ENCODE measurements around the gene GPC6. TPM values are rescaled to one million over a fixed set of nuclear protein-coding genes. Genes with fewer than 3 reads are reported as not detected.

GPC6 gene
- total and polyA plus RNA-seq, 4 donors: 5.9 to 29.1 (median 18.2) TPM

DNA sequence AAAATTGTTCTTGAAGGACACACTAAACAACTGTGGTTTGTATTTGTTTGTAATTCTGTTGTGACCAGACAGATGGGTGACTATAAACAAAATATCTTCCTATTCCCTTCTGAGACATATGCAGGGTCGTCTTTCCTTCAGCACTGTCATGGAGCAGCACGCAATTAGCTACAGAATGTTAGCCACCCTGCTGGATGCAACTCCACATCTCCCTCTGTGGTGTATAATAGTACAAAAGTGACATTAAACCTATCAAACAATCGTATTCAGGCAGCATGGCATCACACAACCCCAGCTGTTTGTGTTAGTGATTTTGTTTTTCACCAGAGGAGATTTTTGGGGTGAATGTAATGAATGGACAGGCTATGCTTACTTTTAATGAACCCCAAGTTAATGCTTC is 146.2 kb downstream of the GPC6 start:
- Histone ChIP-seq H3K36me3 (ENCODE audit: control insufficient read depth in 4 of 4, insufficient read depth in 3 of 4, low read depth in 1 of 4, low read length in 3 of 4) (no peaks in the 10 kb centered on the region), H3K27ac (ENCODE audit: low read depth in 1 of 2, low read length in 2 of 2) (no peak overlapping the region), H3K9ac (ENCODE audit: low read depth in 1 of 2, low read length in 2 of 2) (no peak overlapping the region), H3K4me1 (ENCODE audit: control insufficient read depth in 4 of 4, insufficient read depth in 4 of 4, low read length in 3 of 4) (no peaks in the 10 kb centered on the region), H3K9me3 (ENCODE audit: control insufficient read depth in 4 of 4, low read length in 3 of 4) (no peaks in the 10 kb centered on the region), H3K27me3 (ENCODE audit: control insufficient read depth in 4 of 4, insufficient read depth in 4 of 4, low read length in 3 of 4) (no peaks in the 10 kb centered on the region), H3K4me3 (ENCODE audit: low read depth in 1 of 3, low read length in 3 of 3) (no peak overlapping the region)
- TF ChIP-seq, protein P1, sequence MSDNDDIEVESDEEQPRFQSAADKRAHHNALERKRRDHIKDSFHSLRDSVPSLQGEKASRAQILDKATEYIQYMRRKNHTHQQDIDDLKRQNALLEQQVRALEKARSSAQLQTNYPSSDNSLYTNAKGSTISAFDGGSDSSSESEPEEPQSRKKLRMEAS (IDR thresholded peaks at IDR 0.05): no peak
- TF ChIP-seq TAF1 (conservative IDR thresholded peaks at IDR 0.05): no peak
- TF ChIP-seq HNF4G (IDR thresholded peaks at IDR 0.05): no peak
- TF ChIP-seq, protein P2, sequence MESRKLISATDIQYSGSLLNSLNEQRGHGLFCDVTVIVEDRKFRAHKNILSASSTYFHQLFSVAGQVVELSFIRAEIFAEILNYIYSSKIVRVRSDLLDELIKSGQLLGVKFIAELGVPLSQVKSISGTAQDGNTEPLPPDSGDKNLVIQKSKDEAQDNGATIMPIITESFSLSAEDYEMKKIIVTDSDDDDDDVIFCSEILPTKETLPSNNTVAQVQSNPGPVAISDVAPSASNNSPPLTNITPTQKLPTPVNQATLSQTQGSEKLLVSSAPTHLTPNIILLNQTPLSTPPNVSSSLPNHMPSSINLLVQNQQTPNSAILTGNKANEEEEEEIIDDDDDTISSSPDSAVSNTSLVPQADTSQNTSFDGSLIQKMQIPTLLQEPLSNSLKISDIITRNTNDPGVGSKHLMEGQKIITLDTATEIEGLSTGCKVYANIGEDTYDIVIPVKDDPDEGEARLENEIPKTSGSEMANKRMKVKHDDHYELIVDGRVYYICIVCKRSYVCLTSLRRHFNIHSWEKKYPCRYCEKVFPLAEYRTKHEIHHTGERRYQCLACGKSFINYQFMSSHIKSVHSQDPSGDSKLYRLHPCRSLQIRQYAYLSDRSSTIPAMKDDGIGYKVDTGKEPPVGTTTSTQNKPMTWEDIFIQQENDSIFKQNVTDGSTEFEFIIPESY (IDR thresholded peaks at IDR 0.05): no peak
- TF ChIP-seq, protein P3, sequence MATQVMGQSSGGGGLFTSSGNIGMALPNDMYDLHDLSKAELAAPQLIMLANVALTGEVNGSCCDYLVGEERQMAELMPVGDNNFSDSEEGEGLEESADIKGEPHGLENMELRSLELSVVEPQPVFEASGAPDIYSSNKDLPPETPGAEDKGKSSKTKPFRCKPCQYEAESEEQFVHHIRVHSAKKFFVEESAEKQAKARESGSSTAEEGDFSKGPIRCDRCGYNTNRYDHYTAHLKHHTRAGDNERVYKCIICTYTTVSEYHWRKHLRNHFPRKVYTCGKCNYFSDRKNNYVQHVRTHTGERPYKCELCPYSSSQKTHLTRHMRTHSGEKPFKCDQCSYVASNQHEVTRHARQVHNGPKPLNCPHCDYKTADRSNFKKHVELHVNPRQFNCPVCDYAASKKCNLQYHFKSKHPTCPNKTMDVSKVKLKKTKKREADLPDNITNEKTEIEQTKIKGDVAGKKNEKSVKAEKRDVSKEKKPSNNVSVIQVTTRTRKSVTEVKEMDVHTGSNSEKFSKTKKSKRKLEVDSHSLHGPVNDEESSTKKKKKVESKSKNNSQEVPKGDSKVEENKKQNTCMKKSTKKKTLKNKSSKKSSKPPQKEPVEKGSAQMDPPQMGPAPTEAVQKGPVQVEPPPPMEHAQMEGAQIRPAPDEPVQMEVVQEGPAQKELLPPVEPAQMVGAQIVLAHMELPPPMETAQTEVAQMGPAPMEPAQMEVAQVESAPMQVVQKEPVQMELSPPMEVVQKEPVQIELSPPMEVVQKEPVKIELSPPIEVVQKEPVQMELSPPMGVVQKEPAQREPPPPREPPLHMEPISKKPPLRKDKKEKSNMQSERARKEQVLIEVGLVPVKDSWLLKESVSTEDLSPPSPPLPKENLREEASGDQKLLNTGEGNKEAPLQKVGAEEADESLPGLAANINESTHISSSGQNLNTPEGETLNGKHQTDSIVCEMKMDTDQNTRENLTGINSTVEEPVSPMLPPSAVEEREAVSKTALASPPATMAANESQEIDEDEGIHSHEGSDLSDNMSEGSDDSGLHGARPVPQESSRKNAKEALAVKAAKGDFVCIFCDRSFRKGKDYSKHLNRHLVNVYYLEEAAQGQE (IDR thresholded peaks at IDR 0.05): no peak
- no peak for DNase-seq (ENCODE audit: low spot score)
- WGBS: 81% methylated on average over 3 of the region's 3 CpGs

DNA sequence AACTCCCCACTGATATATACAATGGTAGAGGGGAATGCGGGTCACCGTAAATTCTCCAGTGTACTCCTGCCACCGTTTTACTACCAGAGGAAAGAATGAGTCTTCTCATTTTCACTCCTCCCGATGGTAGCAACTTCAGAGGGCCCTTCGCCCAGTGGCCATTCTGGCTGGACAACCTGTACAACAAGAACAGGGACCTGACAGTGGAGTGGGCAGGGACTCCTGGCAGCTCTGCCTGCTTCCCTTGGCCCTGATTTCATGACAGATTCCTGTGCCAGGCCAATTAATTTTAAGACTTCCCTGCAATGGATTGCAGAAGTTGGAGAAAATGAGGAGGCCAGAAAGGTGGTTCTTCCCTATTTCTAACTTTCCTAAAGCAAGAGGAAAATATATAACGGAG is 148.9 kb downstream of the GPC6 start:
- Histone ChIP-seq H3K9me3 (ENCODE audit: control insufficient read depth in 4 of 4, low read length in 3 of 4) (no peaks in the 10 kb centered on the region), H3K4me1 (ENCODE audit: control insufficient read depth in 4 of 4, insufficient read depth in 4 of 4, low read length in 3 of 4) (peaks cover 0 to 2% (median 0%) of the 10 kb centered on the region in 4 donors), H3K27ac (ENCODE audit: low read depth in 1 of 2, low read length in 2 of 2) (no peak overlapping the region), H3K36me3 (ENCODE audit: control insufficient read depth in 4 of 4, insufficient read depth in 3 of 4, low read depth in 1 of 4, low read length in 3 of 4) (no peaks in the 10 kb centered on the region), H3K4me3 (ENCODE audit: low read depth in 1 of 3, low read length in 3 of 3) (no peak overlapping the region), H3K27me3 (ENCODE audit: control insufficient read depth in 4 of 4, insufficient read depth in 4 of 4, low read length in 3 of 4) (no peaks in the 10 kb centered on the region), H3K9ac (ENCODE audit: low read depth in 1 of 2, low read length in 2 of 2) (no peak overlapping the region)
- TF ChIP-seq YY1 (IDR thresholded peaks at IDR 0.05): no peak
- TF ChIP-seq, protein P1 (IDR thresholded peaks at IDR 0.05): no peak
- TF ChIP-seq EGR1 (IDR thresholded peaks at IDR 0.05; ENCODE audit: low read depth in 2 of 2): no peak
- TF ChIP-seq RAD21 (IDR thresholded peaks at IDR 0.05): no peak
- no peak for TF ChIP-seq RXRA (IDR thresholded peaks at IDR 0.05)
- no peak for TF ChIP-seq FOXA1 (IDR thresholded peaks at IDR 0.05)
- no peak for TF ChIP-seq GABPA (IDR thresholded peaks at IDR 0.05 in 1 of 2, conservative IDR thresholded peaks at IDR 0.05 in 1 of 2)
- TF ChIP-seq HNF4A (conservative IDR thresholded peaks at IDR 0.05): no peak
- TF ChIP-seq, protein P2 (IDR thresholded peaks at IDR 0.05): no peak
- no peak for TF ChIP-seq JUND (IDR thresholded peaks at IDR 0.05)
- no peak for TF ChIP-seq SP1 (IDR thresholded peaks at IDR 0.05)
- no peak for TF ChIP-seq HNF4G (IDR thresholded peaks at IDR 0.05)
- TF ChIP-seq, protein P4, sequence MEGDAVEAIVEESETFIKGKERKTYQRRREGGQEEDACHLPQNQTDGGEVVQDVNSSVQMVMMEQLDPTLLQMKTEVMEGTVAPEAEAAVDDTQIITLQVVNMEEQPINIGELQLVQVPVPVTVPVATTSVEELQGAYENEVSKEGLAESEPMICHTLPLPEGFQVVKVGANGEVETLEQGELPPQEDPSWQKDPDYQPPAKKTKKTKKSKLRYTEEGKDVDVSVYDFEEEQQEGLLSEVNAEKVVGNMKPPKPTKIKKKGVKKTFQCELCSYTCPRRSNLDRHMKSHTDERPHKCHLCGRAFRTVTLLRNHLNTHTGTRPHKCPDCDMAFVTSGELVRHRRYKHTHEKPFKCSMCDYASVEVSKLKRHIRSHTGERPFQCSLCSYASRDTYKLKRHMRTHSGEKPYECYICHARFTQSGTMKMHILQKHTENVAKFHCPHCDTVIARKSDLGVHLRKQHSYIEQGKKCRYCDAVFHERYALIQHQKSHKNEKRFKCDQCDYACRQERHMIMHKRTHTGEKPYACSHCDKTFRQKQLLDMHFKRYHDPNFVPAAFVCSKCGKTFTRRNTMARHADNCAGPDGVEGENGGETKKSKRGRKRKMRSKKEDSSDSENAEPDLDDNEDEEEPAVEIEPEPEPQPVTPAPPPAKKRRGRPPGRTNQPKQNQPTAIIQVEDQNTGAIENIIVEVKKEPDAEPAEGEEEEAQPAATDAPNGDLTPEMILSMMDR (IDR thresholded peaks at IDR 0.05; ENCODE audit: low read depth, low read length, missing input control): no peak
- TF ChIP-seq, protein P3 (IDR thresholded peaks at IDR 0.05): no peak
- TF ChIP-seq, protein P5, sequence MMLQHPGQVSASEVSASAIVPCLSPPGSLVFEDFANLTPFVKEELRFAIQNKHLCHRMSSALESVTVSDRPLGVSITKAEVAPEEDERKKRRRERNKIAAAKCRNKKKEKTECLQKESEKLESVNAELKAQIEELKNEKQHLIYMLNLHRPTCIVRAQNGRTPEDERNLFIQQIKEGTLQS (IDR thresholded peaks at IDR 0.05): no peak
- TF ChIP-seq FOXA2 (IDR thresholded peaks at IDR 0.05): no peak
- no peak for TF ChIP-seq TAF1 (conservative IDR thresholded peaks at IDR 0.05)
- TF ChIP-seq NR2F2 (IDR thresholded peaks at IDR 0.05): no peak
- DNase-seq (ENCODE audit: low spot score): no peak
- WGBS: 91% methylated on average over 6 of the region's 6 CpGs

Measured in liver (tissue), 9 donors.